K562 (cell line): ENCODE measurements around the gene ADAP1. TPM values are rescaled to one million over a fixed set of nuclear protein-coding genes. Genes with fewer than 3 reads are reported as not detected.
A peak's percentile ranks its signal among the peaks of the same experiment; 100 is the strongest.

Experiments used
- C11orf30 ChIP-seq: fragments of 450-650 bp; IDR thresholded peaks from 2 replicates; pipeline ENCODE4 v1.6.1; 2016; ENCODE audit warnings: low read depth, mild to moderate bottlenecking
- CREM ChIP-seq: IDR thresholded peaks from 2 replicates; pipeline ENCODE4 v1.6.1; 2014; ENCODE audit warnings: antibody characterized with exemption, low read depth
- FOXK2 ChIP-seq, 2 experiments: fragments of 450-650 bp; IDR thresholded peaks in 1 of 2; conservative IDR thresholded peaks in 1 of 2; 2 replicates each; pipeline ENCODE4 v1.6.1; 2016; ENCODE audit warnings: low read depth in 2 of 2, mild to moderate bottlenecking in 1 of 2
- HMGN3 ChIP-seq: IDR thresholded peaks from 2 replicates; pipeline ENCODE4 v1.6.1; 2011; ENCODE audit warnings: borderline replicate concordance, low read depth, mild to moderate bottlenecking, mixed read lengths, low read length; ENCODE audit not compliant: insufficient read length; ENCODE audit errors: extremely low read depth
- LCOR ChIP-seq: sonication (generic); formaldehyde crosslinking; IDR thresholded peaks from 2 replicates; pipeline ENCODE4 v1.8.0; 2022; ENCODE audit warnings: mild to moderate bottlenecking, missing genetic modification reagents
- MAFK ChIP-seq: IDR thresholded peaks from 2 replicates; pipeline ENCODE4 v1.6.1; 2011; ENCODE audit warnings: low read length, improper control_type of control experiment
- POLR2A ChIP-seq: fragments of 450-650 bp; conservative IDR thresholded peaks from 2 replicates; pipeline ENCODE4 v1.6.1; 2016
- RBFOX2 ChIP-seq: fragments of 200-400 bp; formaldehyde crosslinking; IDR thresholded peaks from 2 replicates; pipeline ENCODE4 v1.6.1; 2017; ENCODE audit warnings: low read depth, mild to moderate bottlenecking, low read length, moderate library complexity
- RBM25 ChIP-seq: fragments of 200-400 bp; formaldehyde crosslinking; IDR thresholded peaks from 2 replicates; pipeline ENCODE4 v1.6.1; 2018; ENCODE audit warnings: low read length, low read depth, moderate library complexity; ENCODE audit not compliant: severe bottlenecking
- SETDB1 ChIP-seq: IDR thresholded peaks from one replicate; pipeline ENCODE4 v1.6.1; 2012; ENCODE audit warnings: low read length, control low read depth, inconsistent platforms
- SFPQ ChIP-seq: fragments of 200-400 bp; formaldehyde crosslinking; IDR thresholded peaks from 2 replicates; pipeline ENCODE4 v1.6.1; 2017; ENCODE audit warnings: mild to moderate bottlenecking, low read depth, low read length, moderate library complexity
- SREBF1 ChIP-seq: fragments of 150-350 bp; IDR thresholded peaks from 2 replicates; pipeline ENCODE4 v1.6.1; 2014; ENCODE audit warnings: antibody characterized with exemption, low read depth, low read length, borderline replicate concordance
- TCFL5 ChIP-seq: fragments of 250-450 bp; sonication (Bioruptor Pico); conservative IDR thresholded peaks from 2 replicates; pipeline ENCODE4 v1.6.1; 2021; ENCODE audit warnings: mild to moderate bottlenecking, moderate library complexity, matching md5 sums
- ZBTB17 ChIP-seq: fragments of 450-650 bp; formaldehyde crosslinking; IDR thresholded peaks from 2 replicates; pipeline ENCODE4 v1.4.0; 2020; ENCODE audit warnings: mild to moderate bottlenecking
- ZKSCAN1 ChIP-seq: fragments of 150-350 bp; IDR thresholded peaks from 2 replicates; pipeline ENCODE4 v1.6.1; 2016; ENCODE audit warnings: low read depth, low read length
- ZNF175 ChIP-seq: fragments of 200-800 bp; sonication (Bioruptor generic); IDR thresholded peaks from 2 replicates; pipeline ENCODE4 v1.6.1; 2016; ENCODE audit warnings: low read depth, mild to moderate bottlenecking, missing genetic modification characterization, missing compliant biosample characterization
- ZNF197 ChIP-seq: fragments of 200-800 bp; sonication (Bioruptor generic); IDR thresholded peaks from 2 replicates; pipeline ENCODE4 v1.6.1; 2016; ENCODE audit warnings: low read depth, missing genetic modification characterization, missing compliant biosample characterization
- polyA plus RNA-seq, 8 experiments: library from polyadenylated mRNA; depleted of rRNA in 4 of 8; stranded (reverse) in 5 of 8; unstranded in 3 of 8; fragments of >200 nt; fragmentation: Nextera tagmentation in 2 of 8; fragmentation: Illumina TruSeq in 1 of 8; extraction: Ambion mirVana in 2 of 8; extraction: Trizol in 1 of 8; gene quantifications; 2 replicates each; pipeline versions ENCODE4 v1.2.1 to v1.2.3, GENCODE V29; 2011 to 2014; ENCODE audit warnings: inconsistent platforms in 1 of 8, missing spikeins in 1 of 8
- total RNA-seq, 7 experiments: library from RNA; depleted of rRNA in 6 of 7; stranded (reverse); fragments of >200 nt in 6 of 7; fragmentation: Illumina TruSeq in 2 of 7; extraction: Trizol in 2 of 7; gene quantifications; 2 replicates each; pipeline versions ENCODE4 v1.2.1 to v1.2.3, GENCODE V29; 2011 to 2021; ENCODE audit warnings: low replicate concordance in 1 of 7
- TF ChIP-seq, protein P1 (sequence below): sonication (generic); formaldehyde crosslinking; IDR thresholded peaks from 2 replicates; pipeline ENCODE4 v1.8.0; 2022; ENCODE audit warnings: mild to moderate bottlenecking, low read depth, missing genetic modification reagents
- TF ChIP-seq, protein P2 (sequence below): sonication (generic); formaldehyde crosslinking; IDR thresholded peaks from 2 replicates; pipeline ENCODE4 v1.8.1; 2023; ENCODE audit warnings: mild to moderate bottlenecking, missing genetic modification reagents, moderate library complexity
- TF ChIP-seq, protein P3 (sequence below): fragments of 450-650 bp; IDR thresholded peaks from 2 replicates; pipeline ENCODE4 v1.6.1; 2016; ENCODE audit warnings: mild to moderate bottlenecking

ADAP1 gene
- total and polyA plus RNA-seq, 9 of the 15 experiments (the other 6 are each of a cell fraction or from before 2014, with no cell fraction given): 0.27 to 1.4 (median 0.52) TPM; not detected in 3

- TF ChIP-seq, protein P1, sequence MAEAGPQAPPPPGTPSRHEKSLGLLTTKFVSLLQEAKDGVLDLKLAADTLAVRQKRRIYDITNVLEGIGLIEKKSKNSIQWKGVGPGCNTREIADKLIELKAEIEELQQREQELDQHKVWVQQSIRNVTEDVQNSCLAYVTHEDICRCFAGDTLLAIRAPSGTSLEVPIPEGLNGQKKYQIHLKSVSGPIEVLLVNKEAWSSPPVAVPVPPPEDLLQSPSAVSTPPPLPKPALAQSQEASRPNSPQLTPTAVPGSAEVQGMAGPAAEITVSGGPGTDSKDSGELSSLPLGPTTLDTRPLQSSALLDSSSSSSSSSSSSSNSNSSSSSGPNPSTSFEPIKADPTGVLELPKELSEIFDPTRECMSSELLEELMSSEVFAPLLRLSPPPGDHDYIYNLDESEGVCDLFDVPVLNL (CRISPR knock-in tag): peak; percentile 90
- TF ChIP-seq ZNF175 (CRISPR knock-in tag): peak; percentile 84; the same call in 1 of the 2 replicates
- peak; percentile 81 for TF ChIP-seq HMGN3
- TF ChIP-seq FOXK2 (conservative IDR thresholded peaks at IDR 0.05 in 1 of 2, IDR thresholded peaks at IDR 0.05 in 1 of 2; ENCODE audit: low read depth in 2 of 2): peak; percentile 64 to 70
- TF ChIP-seq ZNF197 (CRISPR knock-in tag): no peak
- TF ChIP-seq ZBTB17: peak; percentile 68; the same call in 1 of the 2 replicates
- TF ChIP-seq, protein P2, sequence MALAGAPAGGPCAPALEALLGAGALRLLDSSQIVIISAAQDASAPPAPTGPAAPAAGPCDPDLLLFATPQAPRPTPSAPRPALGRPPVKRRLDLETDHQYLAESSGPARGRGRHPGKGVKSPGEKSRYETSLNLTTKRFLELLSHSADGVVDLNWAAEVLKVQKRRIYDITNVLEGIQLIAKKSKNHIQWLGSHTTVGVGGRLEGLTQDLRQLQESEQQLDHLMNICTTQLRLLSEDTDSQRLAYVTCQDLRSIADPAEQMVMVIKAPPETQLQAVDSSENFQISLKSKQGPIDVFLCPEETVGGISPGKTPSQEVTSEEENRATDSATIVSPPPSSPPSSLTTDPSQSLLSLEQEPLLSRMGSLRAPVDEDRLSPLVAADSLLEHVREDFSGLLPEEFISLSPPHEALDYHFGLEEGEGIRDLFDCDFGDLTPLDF: peak; percentile 99
- TF ChIP-seq MAFK: peak; percentile 73
- TF ChIP-seq TCFL5: no peak
- no peak for TF ChIP-seq SFPQ
- TF ChIP-seq LCOR (CRISPR knock-in tag): peak; percentile 69; the same call in 1 of the 2 replicates
- TF ChIP-seq ZKSCAN1: 0 out of 2 replicates have a peak, but pooled peaks have one; percentile 4
- no peak for TF ChIP-seq C11orf30
- TF ChIP-seq SREBF1: peak; percentile 96
- TF ChIP-seq RBM25: peak; percentile 98
- peak; percentile 91 for TF ChIP-seq CREM
- no peak for TF ChIP-seq SETDB1
- TF ChIP-seq, protein P3, sequence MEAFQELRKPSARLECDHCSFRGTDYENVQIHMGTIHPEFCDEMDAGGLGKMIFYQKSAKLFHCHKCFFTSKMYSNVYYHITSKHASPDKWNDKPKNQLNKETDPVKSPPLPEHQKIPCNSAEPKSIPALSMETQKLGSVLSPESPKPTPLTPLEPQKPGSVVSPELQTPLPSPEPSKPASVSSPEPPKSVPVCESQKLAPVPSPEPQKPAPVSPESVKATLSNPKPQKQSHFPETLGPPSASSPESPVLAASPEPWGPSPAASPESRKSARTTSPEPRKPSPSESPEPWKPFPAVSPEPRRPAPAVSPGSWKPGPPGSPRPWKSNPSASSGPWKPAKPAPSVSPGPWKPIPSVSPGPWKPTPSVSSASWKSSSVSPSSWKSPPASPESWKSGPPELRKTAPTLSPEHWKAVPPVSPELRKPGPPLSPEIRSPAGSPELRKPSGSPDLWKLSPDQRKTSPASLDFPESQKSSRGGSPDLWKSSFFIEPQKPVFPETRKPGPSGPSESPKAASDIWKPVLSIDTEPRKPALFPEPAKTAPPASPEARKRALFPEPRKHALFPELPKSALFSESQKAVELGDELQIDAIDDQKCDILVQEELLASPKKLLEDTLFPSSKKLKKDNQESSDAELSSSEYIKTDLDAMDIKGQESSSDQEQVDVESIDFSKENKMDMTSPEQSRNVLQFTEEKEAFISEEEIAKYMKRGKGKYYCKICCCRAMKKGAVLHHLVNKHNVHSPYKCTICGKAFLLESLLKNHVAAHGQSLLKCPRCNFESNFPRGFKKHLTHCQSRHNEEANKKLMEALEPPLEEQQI: no peak
- TF ChIP-seq POLR2A: peak; percentile 58; the same call in 1 of the 2 replicates
- peak; percentile 86 for TF ChIP-seq RBFOX2
Observed at GRCh38 chr7:876077-876971, 78.2 kb downstream of the ADAP1 start, which contains the start of gene GET4 (continued).
